ENCODE data around the gene TRIM39.
A peak's percentile ranks its signal among the peaks of the same experiment; 100 is the strongest.

TRIM39 gene

DNA sequence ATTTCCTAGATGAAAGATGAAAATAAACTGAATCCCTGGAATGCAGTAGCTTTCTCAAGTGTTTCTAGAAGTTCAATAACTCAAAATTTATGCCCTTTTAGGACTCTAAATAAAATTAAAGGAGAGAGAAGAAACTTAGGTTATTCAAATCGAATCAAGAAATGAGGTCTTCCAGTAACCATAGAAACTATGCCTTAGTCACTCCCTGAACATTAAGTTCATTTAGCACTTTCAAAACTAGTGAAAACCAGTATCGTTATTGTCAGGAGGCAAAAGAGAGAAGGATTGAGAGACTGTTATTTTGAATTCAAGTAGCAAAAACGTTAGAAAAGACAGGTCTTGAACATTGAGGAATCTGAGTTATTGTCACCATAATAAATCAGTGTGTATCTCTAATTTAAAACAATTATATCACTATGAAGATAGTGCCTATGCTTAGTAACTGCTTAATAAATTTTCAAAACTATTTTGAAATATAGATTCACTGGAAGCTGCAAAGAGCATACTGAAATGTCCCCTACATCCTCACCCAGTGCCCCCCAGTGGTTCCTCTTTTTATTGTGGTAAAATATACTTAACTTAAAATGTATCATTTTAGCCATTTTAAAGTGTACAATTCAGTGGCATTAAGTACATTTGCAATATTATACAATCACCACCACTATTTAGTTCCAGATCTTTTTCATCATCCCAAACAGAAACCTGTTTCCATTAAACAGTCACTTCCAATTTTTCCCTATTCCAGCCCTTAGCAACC, 22.9 kb downstream of the TRIM39 start:
- no peaks in the 10 kb centered on the region for H3K9me3 ChIP-seq (ENCODE audit: control insufficient read depth, insufficient read depth, low read length)
- no peak overlapping the region for H3K4me2 ChIP-seq (ENCODE audit: low read length)
- H3K9me2 ChIP-seq (replicated peaks; ENCODE audit: control insufficient read depth, low read length): no peaks in the 10 kb centered on the region
- peaks cover 15% of the 10 kb centered on the region for H3K36me3 ChIP-seq (ENCODE audit: control insufficient read depth, low read length)
- no peak overlapping the region for H3K4me3 ChIP-seq (ENCODE audit: low read length)
- H3F3A ChIP-seq (ENCODE audit: control insufficient read depth, insufficient read depth): peaks cover 5% of the 10 kb centered on the region; the same call in 1 of the 2 replicates
- peaks cover 7% of the 10 kb centered on the region for H3K27me3 ChIP-seq (ENCODE audit: control insufficient read depth, low read length)
- TF ChIP-seq, protein P1, sequence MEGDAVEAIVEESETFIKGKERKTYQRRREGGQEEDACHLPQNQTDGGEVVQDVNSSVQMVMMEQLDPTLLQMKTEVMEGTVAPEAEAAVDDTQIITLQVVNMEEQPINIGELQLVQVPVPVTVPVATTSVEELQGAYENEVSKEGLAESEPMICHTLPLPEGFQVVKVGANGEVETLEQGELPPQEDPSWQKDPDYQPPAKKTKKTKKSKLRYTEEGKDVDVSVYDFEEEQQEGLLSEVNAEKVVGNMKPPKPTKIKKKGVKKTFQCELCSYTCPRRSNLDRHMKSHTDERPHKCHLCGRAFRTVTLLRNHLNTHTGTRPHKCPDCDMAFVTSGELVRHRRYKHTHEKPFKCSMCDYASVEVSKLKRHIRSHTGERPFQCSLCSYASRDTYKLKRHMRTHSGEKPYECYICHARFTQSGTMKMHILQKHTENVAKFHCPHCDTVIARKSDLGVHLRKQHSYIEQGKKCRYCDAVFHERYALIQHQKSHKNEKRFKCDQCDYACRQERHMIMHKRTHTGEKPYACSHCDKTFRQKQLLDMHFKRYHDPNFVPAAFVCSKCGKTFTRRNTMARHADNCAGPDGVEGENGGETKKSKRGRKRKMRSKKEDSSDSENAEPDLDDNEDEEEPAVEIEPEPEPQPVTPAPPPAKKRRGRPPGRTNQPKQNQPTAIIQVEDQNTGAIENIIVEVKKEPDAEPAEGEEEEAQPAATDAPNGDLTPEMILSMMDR (IDR thresholded peaks at IDR 0.05; ENCODE audit: low read depth, low read length, poor library complexity, severe bottlenecking): peak; percentile 58
- TF ChIP-seq EZH2phosphoT487 (IDR thresholded peaks at IDR 0.05; ENCODE audit: borderline replicate concordance, low read length): no peak
- H3K79me2 ChIP-seq (ENCODE audit: control insufficient read depth, low read length): peaks cover 8% of the 10 kb centered on the region
- no peaks in the 10 kb centered on the region for H4K20me1 ChIP-seq (ENCODE audit: control insufficient read depth, insufficient read depth, low read depth, low read length)
- H3K27ac ChIP-seq (ENCODE audit: low read depth, low read length): no peak overlapping the region
- H3K4me1 ChIP-seq (ENCODE audit: control insufficient read depth, low read length): peaks cover 42% of the 10 kb centered on the region

GRCh38 chr6:30350524-30350923, 23.8 kb downstream of the TRIM39 start:
- no peaks in the 10 kb centered on the region for H3K9me3 ChIP-seq (ENCODE audit: control insufficient read depth, insufficient read depth, low read length)
- TF ChIP-seq, protein P1 (IDR thresholded peaks at IDR 0.05; ENCODE audit: low read depth, low read length, poor library complexity, severe bottlenecking): no peak
- TF ChIP-seq EZH2phosphoT487 (IDR thresholded peaks at IDR 0.05; ENCODE audit: borderline replicate concordance, low read length): no peak
- no peak overlapping the region for H3K4me3 ChIP-seq (ENCODE audit: low read length)

DNA sequence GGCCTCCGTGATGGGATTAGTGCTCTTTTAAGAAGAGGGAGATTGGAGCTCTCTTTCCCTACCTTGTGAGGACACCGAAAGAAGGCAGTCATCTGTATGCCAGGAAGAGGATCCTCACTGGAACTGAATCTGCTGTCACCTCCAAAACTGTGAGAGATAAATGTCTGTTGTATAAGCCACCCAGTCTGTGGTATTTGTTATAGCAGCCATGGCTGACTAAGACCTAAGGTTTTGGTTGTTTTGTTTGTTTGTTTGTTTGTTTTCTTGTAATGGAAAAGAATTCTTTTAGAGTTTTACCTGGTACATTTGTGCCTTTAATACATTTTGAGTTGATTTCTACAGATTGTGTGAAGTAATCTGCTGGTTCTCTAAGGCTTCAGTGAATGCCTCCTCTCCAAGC, 25.8 kb downstream of the TRIM39 start:
- peaks cover 5% of the 10 kb centered on the region; the same call in 1 of the 2 replicates for H3F3A ChIP-seq (ENCODE audit: control insufficient read depth, insufficient read depth)
- H3K27me3 ChIP-seq (ENCODE audit: control insufficient read depth, low read length): peaks cover 18% of the 10 kb centered on the region
- H3K4me3 ChIP-seq (ENCODE audit: low read length): no peak overlapping the region
- H3K9me3 ChIP-seq (ENCODE audit: control insufficient read depth, insufficient read depth, low read length): no peaks in the 10 kb centered on the region
- no peaks in the 10 kb centered on the region for H3K79me2 ChIP-seq (ENCODE audit: control insufficient read depth, low read length)
- no peak overlapping the region for H3K27ac ChIP-seq (ENCODE audit: low read depth, low read length)
- no peak overlapping the region for H3K4me2 ChIP-seq (ENCODE audit: low read length)
- no peaks in the 10 kb centered on the region for H4K20me1 ChIP-seq (ENCODE audit: control insufficient read depth, insufficient read depth, low read depth, low read length)
- peaks cover 31% of the 10 kb centered on the region for H3K4me1 ChIP-seq (ENCODE audit: control insufficient read depth, low read length)
- peaks cover 1% of the 10 kb centered on the region for H3K36me3 ChIP-seq (ENCODE audit: control insufficient read depth, low read length)
- H3K9me2 ChIP-seq (replicated peaks; ENCODE audit: control insufficient read depth, low read length): no peaks in the 10 kb centered on the region
- no peak for TF ChIP-seq EZH2phosphoT487 (IDR thresholded peaks at IDR 0.05; ENCODE audit: borderline replicate concordance, low read length)
- TF ChIP-seq, protein P1 (IDR thresholded peaks at IDR 0.05; ENCODE audit: low read depth, low read length, poor library complexity, severe bottlenecking): no peak

More at GRCh38 chr6:30350524-30350923, 23.8 kb downstream of the TRIM39 start:
- H3K9me2 ChIP-seq (replicated peaks; ENCODE audit: control insufficient read depth, low read length): no peaks in the 10 kb centered on the region
- H3K36me3 ChIP-seq (ENCODE audit: control insufficient read depth, low read length): peaks cover 15% of the 10 kb centered on the region
- no peaks in the 10 kb centered on the region for H4K20me1 ChIP-seq (ENCODE audit: control insufficient read depth, insufficient read depth, low read depth, low read length)
- H3F3A ChIP-seq (ENCODE audit: control insufficient read depth, insufficient read depth): peaks cover 5% of the 10 kb centered on the region; the same call in 1 of the 2 replicates
- H3K4me2 ChIP-seq (ENCODE audit: low read length): peak overlapping the region; percentile 3; the same call in 1 of the 2 replicates
- H3K79me2 ChIP-seq (ENCODE audit: control insufficient read depth, low read length): peaks cover 8% of the 10 kb centered on the region
- H3K27ac ChIP-seq (ENCODE audit: low read depth, low read length): no peak overlapping the region
- H3K4me1 ChIP-seq (ENCODE audit: control insufficient read depth, low read length): peaks cover 39% of the 10 kb centered on the region
- peaks cover 11% of the 10 kb centered on the region for H3K27me3 ChIP-seq (ENCODE audit: control insufficient read depth, low read length)
